ENCODE results near the gene PARP14.

DNA sequence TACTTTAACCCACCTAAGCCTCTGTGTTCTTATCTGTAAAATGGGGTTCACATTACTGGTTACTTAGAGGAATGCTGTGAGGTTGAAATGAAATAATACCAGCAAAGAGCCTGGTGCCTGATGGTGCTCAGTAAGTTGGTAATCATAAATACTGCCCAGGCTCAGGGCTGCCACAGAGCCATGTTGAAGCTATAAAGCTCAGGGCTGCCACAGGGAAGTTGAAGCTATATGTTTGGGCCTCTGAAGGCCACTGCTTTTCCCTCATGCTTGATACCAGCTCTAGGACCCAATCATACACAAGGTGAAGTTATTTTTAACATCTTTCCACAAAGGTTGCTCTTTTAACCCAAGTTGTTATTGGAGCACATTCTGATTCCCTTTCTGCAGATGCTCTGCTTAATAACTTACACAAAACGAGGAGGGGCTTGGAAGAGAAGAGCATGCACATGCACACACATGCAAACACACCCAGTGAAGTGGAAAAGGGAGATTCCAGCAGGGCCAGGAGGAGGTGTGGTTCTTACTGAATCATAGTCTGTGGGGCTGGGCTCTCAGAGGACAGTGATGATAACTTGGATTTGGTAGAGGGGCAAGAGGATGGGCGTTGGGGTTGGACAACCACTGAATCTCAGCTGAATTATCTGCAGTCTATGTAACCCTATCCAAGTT is 17.4 kb downstream of the PARP14 start:
- TF ChIP-seq EZH2 (IDR thresholded peaks at IDR 0.05; ENCODE audit: borderline replicate concordance, insufficient read depth, low read length, poor library complexity, severe bottlenecking) = no peak
- no peak for TF ChIP-seq CTCF (IDR thresholded peaks at IDR 0.05; ENCODE audit: poor library complexity, severe bottlenecking)
- no peak for TF ChIP-seq POLR2AphosphoS5 (IDR thresholded peaks at IDR 0.05)
- no peak for TF ChIP-seq EP300 (conservative IDR thresholded peaks at IDR 0.05; ENCODE audit: poor library complexity, severe bottlenecking)
- TF ChIP-seq TAF1 (IDR thresholded peaks at IDR 0.05; ENCODE audit: low read depth) = no peak
- TF ChIP-seq RAD21 (conservative IDR thresholded peaks at IDR 0.05) = no peak
- no peak for TF ChIP-seq MXI1 (conservative IDR thresholded peaks at IDR 0.05; ENCODE audit: poor library complexity, severe bottlenecking)
- no peak for TF ChIP-seq REST (IDR thresholded peaks at IDR 0.05; ENCODE audit: borderline replicate concordance)
- TF ChIP-seq SMC3 (conservative IDR thresholded peaks at IDR 0.05; ENCODE audit: poor library complexity) = no peak

All from neural cell (in vitro differentiated cells).